PC-9 (cell line): ENCODE data around the gene MRPS34.
"Not testable (repeated sequence)": the region's sequence is repeated elsewhere in the genome, so short reads cannot be mapped to it uniquely, and the experiment has no call there.

Experiments used
- EZH2 ChIP-seq: fragments of 200-600 bp; sonication (generic); IDR thresholded peaks from 2 replicates; pipeline ENCODE4 v1.8.0; 2017; ENCODE audit warnings: antibody characterized with exemption, low read depth
- TF ChIP-seq, protein P1 (sequence below): fragments of 200-600 bp; sonication (generic); conservative IDR thresholded peaks from 2 replicates; pipeline ENCODE4 v1.6.1; 2017; ENCODE audit warnings: mixed run types, antibody characterized with exemption, mild to moderate bottlenecking, moderate library complexity

DNA sequence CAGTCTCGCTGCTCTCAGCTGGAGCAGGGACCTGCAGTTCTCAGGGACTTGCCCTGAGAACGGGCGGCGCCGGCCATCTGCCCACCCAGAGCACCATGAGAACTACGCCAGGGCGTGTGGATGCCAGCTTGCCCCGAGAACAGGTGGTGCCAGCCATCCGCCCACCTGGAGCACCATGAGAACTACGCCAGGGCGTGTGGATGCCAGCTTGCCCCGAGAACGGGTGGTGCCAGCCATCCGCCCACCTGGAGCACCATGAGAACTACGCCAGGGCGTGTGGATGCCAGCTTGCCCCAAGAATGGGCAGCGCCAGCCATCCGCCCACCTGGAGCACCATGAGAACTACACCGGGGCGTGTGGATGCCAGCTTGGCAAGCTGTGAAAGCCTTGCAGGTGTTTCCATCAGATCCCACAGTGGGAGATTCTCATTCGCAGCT, 40.4 kb downstream of the MRPS34 start:
- not testable (repeated sequence) for TF ChIP-seq EZH2
- TF ChIP-seq, protein P1, sequence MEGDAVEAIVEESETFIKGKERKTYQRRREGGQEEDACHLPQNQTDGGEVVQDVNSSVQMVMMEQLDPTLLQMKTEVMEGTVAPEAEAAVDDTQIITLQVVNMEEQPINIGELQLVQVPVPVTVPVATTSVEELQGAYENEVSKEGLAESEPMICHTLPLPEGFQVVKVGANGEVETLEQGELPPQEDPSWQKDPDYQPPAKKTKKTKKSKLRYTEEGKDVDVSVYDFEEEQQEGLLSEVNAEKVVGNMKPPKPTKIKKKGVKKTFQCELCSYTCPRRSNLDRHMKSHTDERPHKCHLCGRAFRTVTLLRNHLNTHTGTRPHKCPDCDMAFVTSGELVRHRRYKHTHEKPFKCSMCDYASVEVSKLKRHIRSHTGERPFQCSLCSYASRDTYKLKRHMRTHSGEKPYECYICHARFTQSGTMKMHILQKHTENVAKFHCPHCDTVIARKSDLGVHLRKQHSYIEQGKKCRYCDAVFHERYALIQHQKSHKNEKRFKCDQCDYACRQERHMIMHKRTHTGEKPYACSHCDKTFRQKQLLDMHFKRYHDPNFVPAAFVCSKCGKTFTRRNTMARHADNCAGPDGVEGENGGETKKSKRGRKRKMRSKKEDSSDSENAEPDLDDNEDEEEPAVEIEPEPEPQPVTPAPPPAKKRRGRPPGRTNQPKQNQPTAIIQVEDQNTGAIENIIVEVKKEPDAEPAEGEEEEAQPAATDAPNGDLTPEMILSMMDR: not testable (repeated sequence)
